ENCODE results near the gene ALDH9A1.
"Not testable (repeated sequence)": the region's sequence is repeated elsewhere in the genome, so short reads cannot be mapped to it uniquely, and the experiment has no call there.

ALDH9A1 gene

DNA sequence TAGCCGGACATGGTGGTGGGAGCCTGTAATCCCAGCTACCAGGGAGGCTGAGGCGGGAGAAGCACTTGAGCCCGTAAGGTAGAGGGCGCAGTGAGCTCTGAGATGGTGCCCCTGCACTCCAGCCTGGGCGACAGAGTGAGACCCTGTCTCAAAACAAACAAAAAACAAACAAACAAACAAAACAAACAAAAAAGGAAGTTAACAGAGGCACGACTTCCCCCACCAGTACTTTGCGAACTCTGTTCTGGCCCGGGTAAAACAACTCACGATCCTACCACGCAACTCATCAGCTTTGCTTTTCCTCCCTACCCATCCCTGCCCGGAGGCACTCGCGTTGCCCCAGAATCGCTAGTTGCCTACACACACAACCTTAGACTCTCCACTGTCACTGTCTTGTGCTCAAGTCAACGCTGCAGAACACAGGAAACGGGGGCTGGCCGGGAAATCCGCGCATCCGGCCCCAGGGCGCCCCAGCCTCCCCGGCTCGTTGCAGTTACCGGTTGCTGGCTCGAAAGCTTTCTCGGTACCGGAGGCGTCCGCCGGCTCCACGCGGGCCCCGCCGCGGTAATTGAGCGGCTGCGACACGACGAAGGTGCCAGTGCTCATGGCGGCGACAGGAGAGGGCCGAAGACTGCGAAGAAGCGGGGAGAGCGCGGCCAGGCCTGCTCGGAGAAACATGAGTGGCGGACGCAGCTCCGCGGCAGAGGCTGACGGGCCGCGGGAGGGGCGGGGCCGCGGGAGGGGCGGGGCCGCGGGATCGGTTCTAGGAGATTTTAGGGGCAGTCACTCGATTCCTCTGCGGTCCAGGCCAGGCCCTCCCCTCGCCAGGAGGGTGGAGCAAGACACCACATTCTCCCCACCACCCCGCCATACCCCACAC, at the start of gene ALDH9A1:
Gene ALDH9A1, minus strand, starts transcription at position 682 of the 880 bp plus-strand sequence. Its CDS starts 4 bp downstream, at position 678.
- peak; percentile 72 to 75 for DNase-seq (ENCODE audit: low read depth in 2 of 2)

DNA sequence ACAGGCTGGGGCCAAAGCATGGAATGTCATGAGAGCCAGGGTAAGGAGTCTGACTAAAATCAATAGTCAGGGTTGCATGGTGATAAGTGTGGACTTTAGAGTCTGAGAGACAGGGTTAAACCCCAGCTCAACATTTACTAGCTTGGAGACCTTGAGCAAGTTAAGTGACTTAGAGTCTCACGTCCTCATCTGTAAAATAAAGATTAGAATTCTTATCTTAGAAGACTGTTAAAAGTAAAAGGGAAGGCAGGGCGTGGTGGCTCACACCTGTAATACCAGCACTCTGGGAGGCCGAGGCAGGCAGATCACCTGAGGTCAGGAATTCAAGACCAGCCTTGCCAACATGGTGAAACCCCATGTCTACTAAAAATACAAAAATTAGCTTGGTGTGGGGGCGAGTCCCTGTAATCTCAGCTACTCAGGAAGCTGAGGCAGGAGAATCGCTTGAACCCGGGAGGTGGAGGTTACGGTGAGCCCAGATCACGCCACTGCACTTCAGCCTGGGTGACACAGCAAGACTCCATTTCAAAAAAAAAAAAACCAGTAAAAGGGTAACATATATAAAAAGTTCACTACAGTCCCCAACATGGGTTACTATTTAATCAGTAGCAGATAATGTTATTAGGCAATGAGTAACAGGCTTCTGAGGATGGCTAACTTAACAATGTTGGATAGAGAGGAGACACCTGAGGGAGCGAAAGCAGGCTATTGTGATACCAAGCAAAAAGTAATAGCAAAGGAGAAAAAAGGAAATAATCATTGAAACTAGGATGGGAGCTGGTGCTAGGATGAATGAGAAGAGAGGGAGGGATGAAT, 49.5 kb upstream of the ALDH9A1 start:
- no peak for DNase-seq (ENCODE audit: low read depth in 2 of 2)

DNA sequence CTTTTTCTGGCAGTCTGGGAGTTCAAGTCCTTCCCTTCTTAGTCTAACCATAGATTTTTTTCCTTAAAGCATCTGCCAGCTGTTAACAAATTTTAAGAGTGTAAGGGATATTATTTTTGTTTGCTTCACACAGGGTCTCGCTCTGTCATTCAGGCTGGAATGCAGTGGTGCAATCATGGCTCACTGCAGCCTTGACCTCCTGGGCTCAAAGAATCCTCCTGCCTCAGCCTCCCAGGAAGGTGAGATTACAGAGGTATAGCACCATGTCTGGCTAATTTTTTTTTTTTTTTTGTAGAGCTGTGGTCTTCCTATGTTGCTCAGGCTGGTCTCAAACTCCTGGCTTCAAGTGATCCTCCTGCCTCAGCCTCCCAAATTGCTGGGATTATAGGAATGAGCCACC, 46.6 kb upstream of the ALDH9A1 start:
- not testable (repeated sequence) for DNase-seq (ENCODE audit: low read depth in 2 of 2)

DNA sequence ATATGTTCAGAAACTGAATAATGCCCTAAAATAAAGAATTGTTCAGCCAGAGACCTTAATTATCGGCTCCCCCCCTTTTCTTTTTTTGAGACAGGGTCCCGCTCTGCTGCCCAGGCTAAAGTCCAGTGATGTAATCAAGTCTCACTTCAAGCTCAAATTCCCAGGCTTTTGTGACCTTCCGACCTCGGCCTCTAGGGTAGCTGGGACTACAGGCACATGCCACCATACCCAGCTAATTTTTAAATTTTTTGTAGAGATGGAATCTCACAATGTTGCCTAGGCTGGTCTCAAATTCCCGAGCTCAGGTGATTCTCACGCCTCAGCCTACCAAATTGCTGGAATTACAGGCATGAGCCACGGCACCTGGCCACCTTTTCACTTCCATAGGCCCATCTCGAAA, 43.8 kb upstream of the ALDH9A1 start:
- no peak for DNase-seq (ENCODE audit: low read depth in 2 of 2)

DNA sequence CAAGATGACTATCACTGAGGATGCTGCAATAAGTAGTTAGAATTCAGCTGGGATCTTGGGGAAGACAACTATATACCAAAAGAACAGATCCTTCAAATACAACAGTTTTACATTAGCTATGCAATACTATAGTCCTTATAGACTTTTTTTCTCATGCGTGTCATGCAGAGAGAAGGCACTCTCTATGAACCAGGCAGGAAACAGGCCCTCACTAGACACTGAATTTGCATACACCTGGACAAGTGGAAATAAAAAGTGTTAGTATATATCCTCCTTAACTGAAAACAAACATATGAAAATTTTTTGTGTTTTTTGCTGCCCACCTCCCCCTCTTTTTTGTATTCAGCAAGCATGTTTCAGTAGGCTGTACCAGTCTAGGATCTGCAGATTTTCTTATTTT, 40.4 kb upstream of the ALDH9A1 start:
- DNase-seq (ENCODE audit: low read depth in 2 of 2): no peak

DNA sequence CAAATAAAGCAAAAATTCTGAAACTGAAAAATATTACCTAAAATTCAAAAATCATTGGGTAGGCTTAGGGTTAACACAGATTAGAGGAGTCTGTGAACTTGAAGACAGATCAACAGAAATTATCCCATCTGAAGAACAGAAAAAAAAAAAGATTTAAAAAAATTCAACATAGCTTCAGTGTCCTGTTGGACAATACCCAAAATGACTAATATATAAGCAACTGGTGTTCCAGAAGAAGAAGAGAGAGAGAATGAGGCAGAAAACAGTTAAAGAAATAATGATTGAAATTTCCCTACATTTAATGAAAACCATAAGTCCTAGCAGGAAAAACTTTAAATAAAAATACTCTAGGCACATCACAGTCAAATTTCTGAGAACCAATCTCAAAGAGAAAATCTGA, 38.8 kb upstream of the ALDH9A1 start:
- no peak for DNase-seq (ENCODE audit: low read depth in 2 of 2)

DNA sequence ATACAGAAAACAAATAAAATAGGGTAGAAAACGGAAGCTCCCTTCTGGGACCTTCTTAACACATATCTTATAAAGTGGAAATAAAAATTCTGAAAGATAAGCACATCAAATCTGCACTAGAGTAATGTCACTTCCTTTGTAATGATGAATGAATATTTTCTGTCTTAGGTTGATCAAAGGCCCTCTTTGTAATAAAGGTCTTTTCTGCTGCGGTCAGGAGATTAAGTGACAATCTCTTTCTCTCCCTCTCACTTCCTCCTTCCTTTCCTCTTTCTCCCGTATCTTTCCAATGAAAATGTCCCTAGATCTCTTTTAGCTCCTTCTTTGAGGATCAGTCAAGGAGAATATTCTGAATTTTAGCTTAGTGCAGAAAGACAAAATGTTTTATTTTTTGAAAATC, 36.5 kb upstream of the ALDH9A1 start:
- no peak for DNase-seq (ENCODE audit: low read depth in 2 of 2)

DNA sequence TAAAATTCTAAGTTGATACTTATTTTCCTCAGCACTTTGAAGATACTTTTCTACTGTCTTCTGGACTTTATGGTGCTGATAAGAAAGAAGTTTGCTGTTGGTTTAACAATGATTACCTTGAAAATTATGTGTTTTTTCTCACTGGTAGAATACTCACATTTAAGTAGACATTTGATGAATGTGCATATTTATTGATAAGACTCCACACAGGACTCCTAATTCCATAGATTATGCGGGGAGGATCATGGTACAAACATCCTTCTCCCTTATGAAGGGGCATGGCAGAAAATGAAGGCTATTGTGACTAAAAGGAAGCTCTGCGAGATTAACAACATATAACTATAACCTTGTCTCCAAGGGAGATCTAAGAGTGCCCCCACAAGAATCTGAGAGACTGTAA, 28.5 kb upstream of the ALDH9A1 start:
- DNase-seq (ENCODE audit: low read depth in 2 of 2): no peak

DNA sequence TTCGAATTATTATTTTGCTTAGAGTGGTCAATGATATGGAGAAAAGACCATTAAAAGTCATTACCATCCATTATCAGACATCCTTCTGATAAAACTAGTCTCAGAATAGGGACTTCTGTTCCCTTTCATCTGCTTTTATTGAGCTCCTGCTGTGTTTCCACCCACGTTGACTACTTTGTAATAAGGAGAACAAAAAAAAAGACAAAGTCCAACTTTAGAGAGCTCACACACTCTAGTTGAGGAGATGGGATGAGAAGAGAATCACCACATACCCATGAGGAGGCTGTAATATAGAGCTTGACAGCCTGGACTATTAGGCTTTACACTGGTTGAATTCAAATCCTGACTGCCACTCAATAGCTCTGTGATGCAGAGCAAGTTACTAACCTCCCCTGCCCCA, 27.8 kb upstream of the ALDH9A1 start:
- DNase-seq (ENCODE audit: low read depth in 2 of 2): no peak

DNA sequence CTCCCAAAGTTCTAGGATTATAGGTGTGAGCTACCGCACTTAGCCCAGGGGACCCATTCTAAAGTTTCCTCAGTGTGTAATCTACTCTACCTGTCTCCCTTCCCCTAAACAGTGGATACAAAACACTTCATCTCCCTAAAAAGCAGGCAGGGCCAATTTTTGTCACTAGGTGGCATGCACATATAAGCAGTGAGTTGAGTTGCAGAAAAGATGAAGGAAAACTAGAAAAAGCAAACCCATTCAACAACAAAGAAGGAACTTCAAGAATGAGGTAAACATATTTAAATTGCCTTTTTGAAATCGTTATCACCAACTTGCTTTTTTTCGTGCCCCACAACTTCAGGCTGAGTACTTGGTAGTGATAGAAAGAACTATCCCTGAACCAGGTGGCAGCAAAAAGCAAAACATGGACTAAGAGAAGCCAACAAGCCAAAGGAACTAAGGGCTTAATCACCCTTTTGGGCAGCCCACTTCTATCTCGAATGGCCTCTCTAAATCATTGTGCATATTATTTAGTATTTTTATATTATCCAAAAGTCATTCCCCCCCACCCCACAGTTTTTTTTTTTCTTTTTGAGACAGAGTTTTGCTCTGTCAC, 19.7 kb upstream of the ALDH9A1 start:
- no peak for DNase-seq (ENCODE audit: low read depth in 2 of 2)

DNA sequence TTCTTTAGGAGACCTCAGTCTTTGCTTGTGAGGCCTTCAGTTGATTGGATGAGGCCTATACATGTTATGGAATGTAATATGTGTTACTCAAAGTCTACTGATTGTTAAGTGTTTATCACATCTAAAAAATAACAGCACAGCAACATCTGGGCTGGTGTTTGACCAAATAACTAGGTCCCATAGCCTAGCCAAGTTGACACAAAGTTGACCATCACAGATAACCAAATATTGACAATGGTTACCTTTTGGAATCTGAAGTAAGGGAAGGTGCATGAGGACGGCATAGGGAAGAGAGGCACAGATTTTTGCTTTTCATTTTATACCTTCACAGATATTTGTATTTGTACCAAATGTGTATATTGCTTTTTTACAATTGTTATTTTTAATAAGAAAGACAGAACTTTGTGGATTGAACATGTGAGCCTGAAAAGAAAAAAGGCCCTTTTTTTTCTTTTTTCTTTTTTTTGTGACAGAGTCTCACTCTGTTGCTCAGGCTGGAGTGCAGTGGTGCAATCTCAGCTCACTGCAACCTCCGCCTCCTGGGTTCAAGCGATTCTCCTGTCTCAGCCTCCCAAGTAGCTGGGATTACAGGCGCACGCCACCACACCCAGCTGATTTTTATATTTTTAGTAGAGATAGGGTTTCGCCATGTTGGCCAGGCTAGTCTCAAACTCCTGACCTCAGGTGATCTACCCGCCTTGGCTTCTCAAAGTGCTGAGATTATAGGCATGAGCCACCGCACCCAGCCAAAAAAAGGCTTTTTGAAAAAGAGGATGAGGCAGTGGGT, 18.1 kb upstream of the ALDH9A1 start:
- not testable (repeated sequence) for DNase-seq (ENCODE audit: low read depth in 2 of 2)

DNA sequence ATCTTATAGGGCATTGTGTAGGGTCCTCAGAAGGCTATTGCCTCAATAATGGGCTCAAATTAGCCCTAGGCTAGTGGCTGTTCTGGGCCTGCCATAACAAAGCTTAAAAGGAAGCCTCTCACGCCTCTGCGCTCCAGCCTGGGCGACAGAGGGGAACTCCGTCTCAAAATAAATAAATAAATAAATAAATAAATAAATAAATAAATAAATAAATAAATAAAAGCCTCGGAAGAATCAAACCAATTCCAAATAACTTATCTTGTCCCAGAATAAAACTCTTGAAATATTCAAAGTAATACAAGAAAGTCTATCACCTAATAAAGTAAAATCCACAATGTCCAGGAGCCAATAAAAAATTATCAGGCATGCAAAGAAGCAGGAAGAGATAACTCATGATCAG, 14.4 kb upstream of the ALDH9A1 start:
- DNase-seq (ENCODE audit: low read depth in 2 of 2): no peak

DNA sequence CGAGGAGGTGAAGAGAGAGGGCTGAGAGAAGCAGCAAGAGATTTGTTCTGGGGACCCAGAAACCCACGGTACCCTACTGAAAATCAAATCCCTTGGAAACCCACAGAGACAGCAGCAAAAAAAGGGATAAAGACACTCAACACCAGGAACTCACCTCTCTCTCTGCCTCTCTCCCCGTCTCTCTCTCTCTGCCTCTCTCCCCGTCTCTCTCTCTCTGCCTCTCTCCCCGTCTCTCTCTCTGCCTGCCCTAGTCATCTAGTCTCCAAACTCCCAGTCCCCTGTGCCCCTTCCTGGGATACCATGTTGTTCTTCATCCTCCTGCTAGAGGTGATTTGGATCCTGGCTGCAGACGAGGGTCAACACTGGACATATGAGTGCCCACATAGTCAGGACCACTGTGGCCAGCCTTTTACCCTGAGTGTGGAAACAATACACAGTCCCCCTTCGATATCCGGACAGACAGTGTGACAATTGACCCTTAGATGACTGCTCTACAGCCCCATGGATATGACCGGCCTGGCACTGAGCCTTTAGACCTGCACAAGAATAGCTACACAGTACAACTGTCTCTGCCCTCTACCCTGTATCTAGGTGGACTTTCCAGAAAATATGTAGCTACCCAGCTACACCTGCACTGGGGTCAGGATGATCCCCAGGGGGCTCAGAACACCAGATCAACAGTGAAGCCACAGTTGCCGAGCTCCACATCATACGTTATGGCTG, 9.8 kb upstream of the ALDH9A1 start:
- DNase-seq (ENCODE audit: low read depth in 2 of 2): no peak

DNA sequence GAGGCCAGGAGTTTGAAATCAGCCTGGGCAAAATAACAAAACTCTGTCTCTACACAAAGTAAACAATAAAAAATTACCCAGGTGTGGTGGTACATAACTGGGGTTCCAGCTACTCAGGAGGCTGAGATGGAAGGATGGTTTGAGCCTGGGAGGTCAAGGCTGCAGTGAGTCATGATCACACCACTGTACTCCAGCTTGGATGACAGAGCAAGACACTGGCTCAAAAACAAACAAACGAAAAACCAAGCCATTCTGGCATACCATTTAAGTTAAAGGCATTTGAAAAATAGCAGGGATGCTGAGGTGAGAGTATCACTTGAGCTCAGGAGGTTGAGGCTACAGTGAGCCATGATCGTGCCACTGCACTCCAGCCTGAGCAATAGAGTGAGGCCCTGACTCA, 5.3 kb upstream of the ALDH9A1 start:
- DNase-seq (ENCODE audit: low read depth in 2 of 2): no peak

DNA sequence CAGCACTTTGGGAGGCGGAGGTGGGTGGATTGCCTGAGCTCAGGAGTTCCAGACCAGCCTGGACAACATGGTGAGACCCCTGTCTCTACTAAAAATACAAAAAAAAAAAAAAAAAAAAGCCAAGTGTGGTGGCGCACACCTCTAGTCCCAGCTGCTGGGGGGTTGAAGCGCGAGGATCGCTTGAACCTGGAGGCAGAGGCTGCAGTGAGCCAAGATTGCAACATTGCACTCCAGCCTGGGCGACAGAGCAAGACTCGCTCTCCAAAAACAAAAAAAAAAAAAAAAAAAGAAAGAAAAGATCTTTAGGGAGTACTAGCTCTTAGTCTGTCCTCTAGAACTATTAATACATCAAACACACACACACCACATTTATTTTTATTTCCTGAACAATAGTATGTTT, 3.6 kb upstream of the ALDH9A1 start:
- not testable (repeated sequence) for DNase-seq (ENCODE audit: low read depth in 2 of 2)

DNA sequence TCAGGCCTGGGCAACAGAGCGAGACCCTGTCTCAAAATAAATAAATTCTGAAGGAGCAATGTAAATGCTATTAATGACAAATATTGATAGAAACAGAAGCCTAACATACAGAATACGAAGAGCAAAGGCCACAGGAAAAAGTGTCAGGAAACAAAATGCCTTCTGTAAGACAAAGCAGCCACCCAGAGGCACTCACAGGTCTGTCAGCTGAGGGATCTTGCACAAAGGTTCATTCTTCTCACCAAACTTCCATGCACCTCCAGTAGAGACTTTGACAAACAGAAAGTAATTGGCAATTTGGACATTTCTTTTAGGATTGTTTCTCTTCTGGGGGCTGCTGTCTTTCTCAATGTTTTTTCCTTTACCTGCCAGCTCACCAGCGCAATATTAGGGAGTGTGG, 1.2 kb upstream of the ALDH9A1 start:
- DNase-seq (ENCODE audit: low read depth in 2 of 2): no peak

DNA sequence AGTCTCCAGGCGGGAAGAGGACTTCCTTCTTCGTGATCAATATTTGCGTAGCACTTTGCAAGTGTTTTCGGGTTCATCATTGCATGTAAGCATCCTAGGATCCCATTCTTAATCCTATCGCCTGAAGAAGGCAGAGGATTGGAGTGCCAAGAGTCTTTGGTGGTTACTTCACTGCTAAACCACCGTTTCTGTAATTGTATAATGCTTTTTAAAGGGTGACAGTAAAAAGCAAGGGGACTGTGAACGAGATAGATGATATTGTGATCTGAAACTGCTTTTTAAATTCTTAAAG, 345 bp upstream of the ALDH9A1 start:
- DNase-seq (ENCODE audit: low read depth in 2 of 2): no peak

DNA sequence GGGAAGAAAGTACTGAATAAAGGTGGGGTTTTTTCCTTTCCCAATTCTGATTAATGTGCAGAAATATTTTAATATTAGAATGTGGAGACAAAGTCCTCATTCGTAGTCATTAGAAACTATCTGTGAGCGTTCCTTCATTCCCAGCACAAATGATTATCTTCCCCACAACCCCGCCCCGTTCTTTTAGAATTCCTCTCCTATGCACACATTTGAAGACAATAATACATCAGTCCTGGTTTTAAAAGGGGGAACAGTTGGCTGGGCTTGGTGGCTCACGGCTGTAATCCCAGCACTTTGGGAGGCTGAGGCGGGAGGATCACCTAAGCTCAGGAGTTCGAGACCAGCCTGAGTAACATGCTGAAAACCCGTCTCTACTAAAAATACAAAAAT, 876 bp downstream of the ALDH9A1 start:
- no peak for DNase-seq (ENCODE audit: low read depth in 2 of 2)

DNA sequence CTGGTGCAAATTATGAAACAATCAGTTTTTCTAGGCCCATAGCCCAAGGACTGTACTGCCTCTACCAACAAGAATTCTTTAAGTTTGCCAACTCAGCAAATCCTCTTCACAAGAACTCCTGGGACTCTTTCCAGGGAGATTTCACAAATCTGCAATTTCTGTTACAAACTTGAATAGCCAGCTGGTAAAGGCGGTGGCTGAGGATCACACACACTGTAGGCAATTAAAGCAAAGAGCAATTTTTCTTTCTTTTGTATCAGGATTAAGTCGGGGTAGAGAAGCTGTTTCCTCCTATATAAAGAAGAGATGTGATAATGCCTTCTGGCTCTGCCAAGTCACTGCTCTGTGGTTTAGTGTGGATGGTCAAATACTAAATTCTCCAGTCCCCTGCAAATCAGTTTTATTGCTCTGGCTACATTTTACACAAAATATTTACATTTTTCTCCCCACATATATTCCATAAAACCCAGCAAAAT, 1.7 kb downstream of the ALDH9A1 start:
- DNase-seq (ENCODE audit: low read depth in 2 of 2): no peak

DNA sequence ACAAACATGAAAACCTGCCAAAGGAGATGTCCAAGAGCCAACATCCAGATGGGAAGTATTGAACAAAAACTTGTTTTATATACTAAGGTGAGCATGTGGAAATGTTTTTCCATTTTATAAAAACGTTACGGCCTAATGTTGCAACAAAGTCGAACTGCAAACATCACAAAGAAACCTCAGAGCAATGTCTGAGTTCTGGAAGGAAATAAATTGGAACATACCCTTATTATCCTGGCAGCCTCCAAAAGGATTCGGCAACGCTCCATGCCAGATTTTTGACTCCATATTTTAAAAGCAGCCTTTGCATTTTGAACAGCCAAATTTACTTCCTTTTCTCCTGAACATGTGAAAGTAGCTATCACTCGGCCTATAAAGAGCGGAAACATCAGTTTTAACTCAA, 3.3 kb downstream of the ALDH9A1 start:
- DNase-seq (ENCODE audit: low read depth in 2 of 2): no peak

DNA sequence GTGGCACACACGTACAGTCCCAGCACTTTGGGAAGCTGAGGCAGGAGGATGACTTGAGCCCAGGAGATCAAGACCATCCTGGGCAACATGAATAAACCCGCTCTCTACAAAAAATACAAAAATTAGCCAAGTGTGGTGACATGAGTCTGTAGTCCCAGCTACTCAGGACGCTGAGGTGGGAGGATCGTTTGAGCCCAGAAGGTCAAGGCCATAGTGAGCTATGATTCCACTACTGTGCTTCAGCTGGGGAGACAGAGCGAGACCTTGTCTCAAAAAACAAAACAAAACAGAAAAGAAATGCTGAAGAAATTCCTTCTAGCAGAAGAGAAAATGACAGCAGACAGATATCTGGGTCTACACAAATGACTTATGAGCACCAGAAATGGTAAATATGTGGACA, 10.3 kb downstream of the ALDH9A1 start:
- no peak for DNase-seq (ENCODE audit: low read depth in 2 of 2)
